K562 treated with DMSO at 1 percent for 48 hours (cell line): ENCODE measurements around the gene ONECUT1. TPM values are rescaled to one million over a fixed set of nuclear protein-coding genes. Genes with fewer than 3 reads are reported as not detected.

Experiments
- total RNA-seq: library from RNA; unstranded; fragments of 300-600 nt; gene quantifications from 2 replicates; pipeline ENCODE4 v1.2.3, GENCODE V29; 2022; ENCODE audit warnings: low replicate concordance; ENCODE audit errors: extremely low read depth

Gene ONECUT1
- not detected in 2 replicates for total RNA-seq

DNA sequence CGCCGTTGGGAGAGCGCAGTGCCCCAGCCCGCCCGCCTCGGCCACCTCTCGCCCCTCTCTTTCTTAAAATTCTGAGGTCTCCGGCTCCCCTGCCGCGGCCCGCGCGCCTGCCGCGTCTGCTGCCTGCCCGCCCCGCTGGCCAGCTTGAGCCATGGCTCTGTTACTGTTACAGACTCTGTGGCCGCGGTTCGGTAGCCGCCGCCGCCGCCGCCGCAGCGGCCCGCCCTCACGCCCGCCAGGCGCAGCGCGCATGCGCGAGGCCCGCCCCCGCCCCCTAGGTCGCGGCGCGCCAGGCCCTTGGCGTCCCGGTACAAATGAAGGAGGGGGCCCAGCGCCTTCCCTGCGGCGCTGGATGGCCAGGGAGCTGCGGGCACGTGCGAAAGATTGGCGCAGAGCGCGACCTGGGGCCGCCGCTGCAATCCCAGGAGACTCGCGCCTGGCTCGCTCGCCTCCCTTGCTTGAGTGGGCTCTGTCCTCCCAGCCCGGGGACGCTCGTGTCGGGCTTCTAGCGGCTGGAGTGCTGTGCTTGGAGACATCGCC is at the start of gene ONECUT1:
Gene ONECUT1, minus strand, starts transcription at position 168 of the 540 bp plus-strand sequence. CDS start 452 bp downstream, outside the sequence.

Other genes with a start within 250 kb of the ONECUT1 start
- not detected in 2 replicates for gene ARPP19, start 221.3 kb downstream of the ONECUT1 start, total RNA-seq
- gene ATOSA, start 110.9 kb downstream of the ONECUT1 start, total RNA-seq: not detected in 2 replicates